Stomach smooth muscle (tissue), 2 donors: ENCODE results near the gene TMEM225B.
"Not testable (repeated sequence)": the region's sequence is repeated elsewhere in the genome, so short reads cannot be mapped to it uniquely, and the experiment has no call there.

ENCODE experiments used
- H3K27ac ChIP-seq: one replicate; pipeline ENCODE4 v1.7.0; 2013; ENCODE audit warnings: mild to moderate bottlenecking, low read length, inconsistent platforms
- H3K27me3 ChIP-seq, 2 donors: one replicate each; pipeline ENCODE4 v1.7.0; 2013; ENCODE audit warnings: low read length in 2 of 2; ENCODE audit not compliant: insufficient read depth in 2 of 2, control insufficient read depth in 1 of 2
- H3K36me3 ChIP-seq, 2 donors: one replicate each; pipeline ENCODE4 v1.7.0; 2013; ENCODE audit warnings: low read length in 2 of 2; ENCODE audit not compliant: control insufficient read depth in 2 of 2, insufficient read depth in 2 of 2
- H3K4me1 ChIP-seq: one replicate; pipeline ENCODE4 v1.7.0; 2013; ENCODE audit warnings: low read length; ENCODE audit not compliant: control insufficient read depth, insufficient read depth
- H3K4me3 ChIP-seq, 2 donors: one replicate each; pipeline ENCODE4 v1.7.0; 2013; ENCODE audit warnings: low read length in 2 of 2
- H3K9ac ChIP-seq, 2 donors: one replicate each; pipeline ENCODE4 v1.7.0; 2013; ENCODE audit warnings: low read length in 2 of 2, mild to moderate bottlenecking in 1 of 2
- H3K9me3 ChIP-seq, 2 donors: one replicate each; pipeline ENCODE4 v1.7.0; 2013; ENCODE audit warnings: low read length in 2 of 2; ENCODE audit not compliant: control insufficient read depth in 2 of 2
- donor health status: healthy.
- donor health status: Pancreatic carcinoma.

The TMEM225B gene

DNA sequence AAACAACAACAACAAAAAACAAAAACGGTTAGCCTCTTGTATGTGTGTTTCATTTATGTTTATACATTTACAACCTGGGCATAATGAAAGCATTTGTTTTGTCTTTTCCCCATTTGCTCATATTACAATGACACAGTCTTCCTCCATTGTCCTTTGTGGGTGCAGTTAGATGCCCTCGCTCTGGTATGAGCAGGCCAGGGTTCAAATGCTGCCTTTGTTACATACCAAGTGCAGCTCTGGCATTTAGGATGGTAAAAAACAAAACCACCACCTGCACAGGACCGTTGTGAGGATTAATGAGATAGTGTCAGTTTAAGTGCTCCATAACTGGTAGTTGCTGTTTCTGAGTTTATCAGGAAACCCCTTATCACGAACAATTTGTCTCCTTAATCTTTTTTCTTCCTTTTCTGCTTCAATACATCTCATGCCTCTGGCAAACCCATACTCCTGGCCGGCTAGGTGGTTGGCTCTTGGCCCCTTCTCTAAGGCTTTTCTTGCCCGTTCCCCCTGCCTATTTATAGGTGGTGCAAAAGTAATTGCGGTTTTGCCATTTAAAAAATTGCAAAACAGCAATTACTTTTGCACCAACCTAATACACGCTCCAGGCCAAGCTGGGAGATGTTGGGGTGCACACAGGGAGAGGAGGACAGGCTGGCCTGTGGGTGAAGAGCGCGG lies 18.6 kb upstream of the TMEM225B start:
- peak overlapping the region; percentile 65 to 82 for H3K4me3 ChIP-seq
- no peaks in the 10 kb centered on the region for H3K36me3 ChIP-seq
- H3K4me1 ChIP-seq, result peaks cover 7% of the 10 kb centered on the region
- H3K9ac ChIP-seq, result peak overlapping the region; percentile 54 to 84
- no peaks in the 10 kb centered on the region for H3K27me3 ChIP-seq
- no peak overlapping the region for H3K27ac ChIP-seq
- no peaks in the 10 kb centered on the region for H3K9me3 ChIP-seq

GRCh38 chr7:99579956-99580777 lies 17.9 kb upstream of the TMEM225B start:
- Histone ChIP-seq H3K4me1 (peaks cover 7% of the 10 kb centered on the region), H3K27ac (peak overlapping the region; percentile 6)

GRCh38 chr7:99580778-99581332 lies 17.2 kb upstream of the TMEM225B start:
- not testable (repeated sequence) for H3K36me3 ChIP-seq, H3K27me3 ChIP-seq, H3K4me1 ChIP-seq, H3K9me3 ChIP-seq
- peak overlapping the region; percentile 6 for H3K27ac ChIP-seq
- peak overlapping the region; percentile 54 to 84 for H3K9ac ChIP-seq
- peak overlapping the region; percentile 65 to 82 for H3K4me3 ChIP-seq

More at GRCh38 chr7:99579956-99580777, 17.9 kb upstream of the TMEM225B start:
- Histone ChIP-seq H3K36me3 (no peaks in the 10 kb centered on the region), H3K27me3 (no peaks in the 10 kb centered on the region), H3K4me3 (peak overlapping the region; percentile 65 to 82), H3K9ac (peak overlapping the region; percentile 54 to 84), H3K9me3 (no peaks in the 10 kb centered on the region)

- no peaks in the 10 kb centered on the region for H3K27me3 ChIP-seq
- no peak overlapping the region for H3K9ac ChIP-seq
- no peaks in the 10 kb centered on the region for H3K4me1 ChIP-seq
- H3K4me3 ChIP-seq, result no peak overlapping the region
- H3K36me3 ChIP-seq, result no peaks in the 10 kb centered on the region
- H3K9me3 ChIP-seq, result no peaks in the 10 kb centered on the region
- no peak overlapping the region for H3K27ac ChIP-seq
Measured at GRCh38 chr7:99588868-99589267, 9.2 kb upstream of the TMEM225B start.

- no peak overlapping the region for H3K27ac ChIP-seq
- no peaks in the 10 kb centered on the region for H3K36me3 ChIP-seq
- H3K4me3 ChIP-seq, result no peak overlapping the region
- no peaks in the 10 kb centered on the region for H3K27me3 ChIP-seq
- H3K9ac ChIP-seq, result no peak overlapping the region
- H3K4me1 ChIP-seq, result no peaks in the 10 kb centered on the region
- H3K9me3 ChIP-seq, result no peaks in the 10 kb centered on the region
Measured at GRCh38 chr7:99594948-99595745, 2.9 kb upstream of the TMEM225B start.

DNA sequence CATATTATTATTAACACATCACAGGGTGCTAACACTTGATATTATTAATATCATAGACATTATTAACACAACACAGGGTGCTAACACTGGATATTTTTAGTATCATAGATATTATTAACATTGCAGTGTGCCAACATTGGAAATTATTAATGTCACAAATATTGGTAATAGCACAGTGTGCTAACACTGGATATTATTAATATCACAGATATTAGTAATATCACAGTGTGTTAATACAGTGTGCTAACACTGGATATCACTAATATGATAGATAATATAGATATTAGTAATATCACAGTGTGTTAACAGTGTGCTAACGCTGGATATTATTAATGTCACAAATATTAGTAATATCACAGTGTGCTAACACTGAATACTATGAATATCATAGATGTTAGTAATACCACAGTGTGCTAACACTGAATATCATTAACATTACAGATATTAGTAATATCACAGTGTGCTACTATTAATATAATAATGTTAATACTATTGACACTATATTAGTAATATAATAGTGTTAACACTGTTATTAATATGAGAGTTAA lies 1.6 kb upstream of the TMEM225B start:
- H3K4me3 ChIP-seq, result no peak overlapping the region
- H3K36me3 ChIP-seq, result no peaks in the 10 kb centered on the region

GRCh38 chr7:99599836-99600235 lies 1.8 kb downstream of the TMEM225B start:
- H3K27me3 ChIP-seq, result no peaks in the 10 kb centered on the region
- H3K36me3 ChIP-seq, result no peaks in the 10 kb centered on the region
- no peak overlapping the region for H3K9ac ChIP-seq
- no peaks in the 10 kb centered on the region for H3K9me3 ChIP-seq
- H3K4me1 ChIP-seq, result no peaks in the 10 kb centered on the region
- no peak overlapping the region for H3K27ac ChIP-seq
- no peak overlapping the region for H3K4me3 ChIP-seq

More for the DNA sequence above, 1.6 kb upstream of the TMEM225B start:
- no peaks in the 10 kb centered on the region for H3K27me3 ChIP-seq
- no peak overlapping the region for H3K9ac ChIP-seq
- H3K9me3 ChIP-seq, result no peaks in the 10 kb centered on the region
- H3K27ac ChIP-seq, result no peak overlapping the region
- no peaks in the 10 kb centered on the region for H3K4me1 ChIP-seq

DNA sequence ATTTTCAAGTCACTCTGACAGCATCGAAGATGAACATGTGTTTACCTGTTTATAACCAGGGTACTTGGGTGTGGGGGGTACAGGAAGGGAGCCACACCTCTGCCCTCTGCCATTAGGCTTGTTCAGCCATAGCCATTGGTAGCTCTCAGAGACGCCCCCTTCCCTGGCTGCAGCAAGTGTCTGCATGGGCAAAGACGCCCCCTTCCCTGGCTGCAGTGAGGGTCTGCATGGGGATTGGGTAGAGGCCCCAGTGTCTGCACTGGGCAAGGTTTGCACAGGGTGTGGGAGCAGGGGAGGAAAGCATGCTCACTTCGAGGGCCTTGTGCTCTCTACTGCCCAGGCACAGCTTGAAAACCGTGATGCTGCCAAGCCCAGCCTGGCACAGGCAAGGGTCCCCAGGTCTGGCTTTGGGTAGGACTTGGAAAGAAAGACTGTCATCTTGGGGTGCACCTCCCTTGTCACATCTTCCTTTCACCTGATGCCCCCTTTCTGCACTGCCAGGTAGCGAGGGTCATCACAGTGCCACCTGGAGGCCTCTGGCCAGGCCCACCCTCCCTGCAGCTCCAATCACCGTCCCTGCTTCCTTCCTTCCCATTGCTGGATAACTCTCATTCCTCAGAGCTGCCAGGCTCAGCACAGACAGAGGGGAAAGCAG lies 3.7 kb downstream of the TMEM225B start:
- no peak overlapping the region for H3K4me3 ChIP-seq
- H3K9me3 ChIP-seq, result no peaks in the 10 kb centered on the region
- H3K36me3 ChIP-seq, result no peaks in the 10 kb centered on the region
- H3K9ac ChIP-seq, result no peak overlapping the region
- H3K4me1 ChIP-seq, result no peaks in the 10 kb centered on the region
- H3K27me3 ChIP-seq, result no peaks in the 10 kb centered on the region
- H3K27ac ChIP-seq, result no peak overlapping the region

DNA sequence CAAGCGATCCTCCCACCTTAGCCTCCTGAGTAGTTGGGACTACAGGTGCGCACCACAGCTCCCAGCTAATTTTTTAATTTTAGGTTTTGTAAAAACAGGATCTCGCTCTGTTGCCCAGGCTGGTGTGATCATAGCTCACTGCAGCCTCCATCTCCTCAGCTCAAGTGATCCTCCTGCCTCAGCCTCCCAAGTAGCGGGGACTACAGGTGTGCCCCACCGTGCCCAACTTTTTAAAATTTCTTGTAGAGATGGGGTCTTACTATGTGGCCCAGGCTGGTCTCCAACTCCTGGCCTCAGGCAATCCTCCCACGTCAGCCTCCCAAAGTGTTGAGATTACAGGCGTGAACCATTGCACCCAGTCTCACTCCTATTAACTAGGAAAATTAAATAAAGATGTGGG lies 7.5 kb downstream of the TMEM225B start:
- H3K27me3 ChIP-seq, result no peaks in the 10 kb centered on the region

DNA sequence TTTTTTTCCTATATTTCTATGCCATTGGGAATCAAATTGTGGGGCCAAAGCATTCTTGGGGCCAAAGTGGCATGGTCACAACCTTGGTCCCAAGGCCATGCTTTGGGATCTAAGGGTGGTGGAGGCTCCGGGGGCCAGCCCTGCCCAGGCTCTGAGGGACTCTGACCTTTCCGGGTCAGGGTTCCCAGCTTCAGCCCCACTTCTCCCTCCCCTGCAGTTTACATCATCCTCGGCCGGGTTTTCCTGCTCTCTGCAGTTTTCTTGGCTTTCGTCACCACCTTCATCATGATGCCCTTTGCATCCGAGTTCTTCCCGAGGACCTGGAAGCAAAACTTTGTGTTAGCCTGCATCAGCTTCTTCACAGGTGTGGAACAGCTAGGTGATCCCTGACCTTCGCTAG lies 8.5 kb downstream of the TMEM225B start:
- Histone ChIP-seq H3K9ac (no peak overlapping the region), H3K9me3 (no peaks in the 10 kb centered on the region), H3K4me1 (no peaks in the 10 kb centered on the region), H3K4me3 (no peak overlapping the region), H3K27ac (no peak overlapping the region), H3K27me3 (no peaks in the 10 kb centered on the region), H3K36me3 (no peaks in the 10 kb centered on the region)

More for the DNA sequence above, 7.5 kb downstream of the TMEM225B start:
- Histone ChIP-seq H3K36me3 (no peaks in the 10 kb centered on the region), H3K4me3 (no peak overlapping the region), H3K4me1 (no peaks in the 10 kb centered on the region), H3K9ac (no peak overlapping the region), H3K27ac (no peak overlapping the region), H3K9me3 (no peaks in the 10 kb centered on the region)
